Measurements from ENCODE around the gene ZCCHC24. TPM values are rescaled to one million over a fixed set of nuclear protein-coding genes. Genes with fewer than 3 reads are reported as not detected.
"Not testable (repeated sequence)": the region's sequence is repeated elsewhere in the genome, so short reads cannot be mapped to it uniquely, and the experiment has no call there.

Gene ZCCHC24
- total RNA-seq, 1 donor from 2014 or later, result 1.3 TPM

DNA sequence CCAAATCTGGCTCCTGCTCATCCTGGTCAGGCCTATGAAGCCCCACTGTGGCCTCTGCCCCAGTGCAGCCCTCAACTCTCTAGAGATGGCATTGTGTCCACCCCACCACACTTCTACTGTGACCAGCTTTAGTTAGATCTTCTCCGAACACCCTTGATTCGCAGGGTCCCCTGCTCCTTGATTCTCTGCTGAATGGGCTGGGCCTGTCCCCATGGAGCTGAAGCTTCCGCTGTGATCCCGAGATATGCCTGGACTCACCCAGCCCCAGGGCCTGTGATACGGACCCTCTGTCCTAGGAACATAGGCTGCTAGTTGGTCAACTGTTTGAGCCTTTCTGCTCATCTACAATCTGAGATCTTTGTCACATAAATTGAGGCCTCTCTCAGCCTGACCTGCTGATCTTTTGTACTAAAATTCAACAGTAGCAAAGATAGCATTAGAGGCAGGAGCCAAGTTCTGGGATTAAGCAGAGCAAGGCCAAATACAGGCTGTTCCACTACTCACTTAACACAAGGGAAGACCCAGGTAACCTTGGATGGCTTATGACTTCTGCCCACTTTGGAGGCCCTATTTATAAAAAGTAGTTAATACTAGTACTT lies 104.7 kb downstream of the ZCCHC24 start:
- TF ChIP-seq, protein P1, sequence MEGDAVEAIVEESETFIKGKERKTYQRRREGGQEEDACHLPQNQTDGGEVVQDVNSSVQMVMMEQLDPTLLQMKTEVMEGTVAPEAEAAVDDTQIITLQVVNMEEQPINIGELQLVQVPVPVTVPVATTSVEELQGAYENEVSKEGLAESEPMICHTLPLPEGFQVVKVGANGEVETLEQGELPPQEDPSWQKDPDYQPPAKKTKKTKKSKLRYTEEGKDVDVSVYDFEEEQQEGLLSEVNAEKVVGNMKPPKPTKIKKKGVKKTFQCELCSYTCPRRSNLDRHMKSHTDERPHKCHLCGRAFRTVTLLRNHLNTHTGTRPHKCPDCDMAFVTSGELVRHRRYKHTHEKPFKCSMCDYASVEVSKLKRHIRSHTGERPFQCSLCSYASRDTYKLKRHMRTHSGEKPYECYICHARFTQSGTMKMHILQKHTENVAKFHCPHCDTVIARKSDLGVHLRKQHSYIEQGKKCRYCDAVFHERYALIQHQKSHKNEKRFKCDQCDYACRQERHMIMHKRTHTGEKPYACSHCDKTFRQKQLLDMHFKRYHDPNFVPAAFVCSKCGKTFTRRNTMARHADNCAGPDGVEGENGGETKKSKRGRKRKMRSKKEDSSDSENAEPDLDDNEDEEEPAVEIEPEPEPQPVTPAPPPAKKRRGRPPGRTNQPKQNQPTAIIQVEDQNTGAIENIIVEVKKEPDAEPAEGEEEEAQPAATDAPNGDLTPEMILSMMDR (IDR thresholded peaks at IDR 0.05), result no peak
- Mint-ChIP-seq H3K27ac (no peak overlapping the region), H3K36me3 (ENCODE audit: low read depth) (no peaks in the 10 kb centered on the region), H3K4me3 (no peak overlapping the region), H3K9me3 (no peaks in the 10 kb centered on the region), H3K4me1 (no peaks in the 10 kb centered on the region), H3K27me3 (no peaks in the 10 kb centered on the region)
- intact Hi-C loops (cut with micrococcal nuclease), result loop anchor here (10.0 kb wide), 2 partner anchors 864 to 1466 kb away; partner anchors contain the start of gene ANXA11
- DNase-seq, result no peak
- ChIA-PET CTCF (no interaction called here), POLR2A (interaction anchor here (0.6 to 0.7 kb wide), 2 partner anchors 72 kb away, joined by 3 read pairs; no protein-coding TSS in a partner anchor)
- ATAC-seq (ENCODE audit: low read depth), result no peak

DNA sequence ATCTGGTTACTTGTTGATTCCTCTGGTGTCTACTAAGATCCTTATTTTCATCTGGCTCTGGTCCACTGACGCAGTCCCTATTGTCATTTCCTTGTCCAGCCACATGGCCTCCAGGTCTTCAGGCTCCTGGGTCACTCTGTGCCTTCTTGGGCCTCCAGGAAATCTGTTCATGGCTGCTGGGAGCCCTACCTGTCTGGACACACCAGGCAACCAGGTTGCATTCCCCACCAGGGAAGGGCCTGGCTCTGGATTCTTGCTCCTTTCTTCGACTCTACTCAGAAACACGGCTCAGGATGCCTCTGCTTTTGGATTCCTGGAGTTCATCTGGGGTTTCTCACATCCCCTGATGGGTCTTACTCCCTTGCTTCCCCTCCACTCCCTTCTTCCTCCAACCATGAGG lies 106.2 kb downstream of the ZCCHC24 start:
- Mint-ChIP-seq H3K4me3 (no peak overlapping the region), H3K9me3 (no peaks in the 10 kb centered on the region), H3K4me1 (no peaks in the 10 kb centered on the region), H3K27ac (no peak overlapping the region), H3K27me3 (no peaks in the 10 kb centered on the region), H3K36me3 (ENCODE audit: low read depth) (no peaks in the 10 kb centered on the region)
- POLR2A ChIA-PET, result no interaction called here
- TF ChIP-seq, protein P1 (IDR thresholded peaks at IDR 0.05), result no peak
- intact Hi-C loops (cut with micrococcal nuclease), result no loop called here
- no peak for ATAC-seq (ENCODE audit: low read depth)
- no peak for DNase-seq
- CTCF ChIA-PET, result no interaction called here

DNA sequence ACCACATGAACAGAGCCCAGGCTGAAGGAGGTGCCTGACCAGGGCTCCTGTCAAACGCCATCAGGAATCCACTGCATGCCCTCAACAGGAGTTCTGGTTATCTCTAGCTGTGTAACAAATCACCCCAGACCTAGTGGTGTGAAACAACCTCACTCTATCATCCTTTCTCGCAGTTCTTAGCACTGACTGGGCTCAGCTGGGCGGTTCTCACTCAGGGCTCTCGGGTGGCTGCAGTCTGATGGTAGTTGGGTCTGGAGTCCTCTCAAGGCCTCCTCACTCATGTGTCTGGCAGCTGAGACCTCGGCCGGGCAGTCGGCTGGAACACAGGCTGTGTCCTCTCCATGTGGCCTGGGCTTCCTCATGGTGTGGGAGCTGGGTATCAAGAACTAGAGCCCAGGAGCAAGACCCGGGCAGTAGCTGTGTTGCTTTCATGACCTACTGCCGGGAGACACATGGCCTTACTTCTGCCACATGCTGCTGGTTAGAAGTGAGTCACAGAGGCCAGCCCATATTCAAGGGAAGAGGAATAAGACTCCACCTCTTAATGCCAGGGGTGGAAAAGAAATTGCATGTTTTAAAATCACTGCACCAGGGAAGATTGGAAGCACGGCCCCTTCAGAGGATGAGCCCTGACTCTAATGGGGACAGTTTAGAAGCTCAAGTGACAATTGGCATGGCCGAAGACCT lies 107.5 kb downstream of the ZCCHC24 start:
- H3K27me3 Mint-ChIP-seq; intact Hi-C loops (cut with micrococcal nuclease); H3K9me3 Mint-ChIP-seq; DNase-seq; H3K36me3 Mint-ChIP-seq (ENCODE audit: low read depth); POLR2A ChIA-PET; H3K27ac Mint-ChIP-seq; ATAC-seq (ENCODE audit: low read depth); H3K4me3 Mint-ChIP-seq; CTCF ChIA-PET; H3K4me1 Mint-ChIP-seq: not testable (repeated sequence)

DNA sequence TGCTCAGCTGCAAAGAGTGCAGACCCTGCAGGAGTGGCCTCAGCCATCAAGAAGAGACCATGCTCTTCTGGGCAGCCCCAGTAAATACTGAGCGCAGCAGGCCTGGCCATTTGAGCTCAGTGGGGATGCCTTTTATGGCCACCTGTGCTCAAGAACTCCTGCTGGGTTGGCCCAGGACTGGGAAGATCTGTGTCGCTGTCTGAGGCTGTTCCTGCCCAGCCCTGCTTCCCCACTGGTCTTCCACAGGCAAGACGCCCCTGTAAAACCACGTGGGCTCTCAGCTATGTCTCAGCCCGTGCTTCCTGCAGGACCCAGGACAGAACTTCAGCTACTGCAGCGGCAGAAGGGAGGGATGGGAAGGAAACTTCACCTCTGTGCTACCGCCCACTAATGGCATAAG lies 108.7 kb downstream of the ZCCHC24 start:
- Mint-ChIP-seq H3K27ac (no peak overlapping the region), H3K4me3 (no peak overlapping the region), H3K4me1 (peaks cover 10% of the 10 kb centered on the region), H3K9me3 (no peaks in the 10 kb centered on the region), H3K36me3 (ENCODE audit: low read depth) (no peaks in the 10 kb centered on the region), H3K27me3 (no peaks in the 10 kb centered on the region)
- TF ChIP-seq, protein P1 (IDR thresholded peaks at IDR 0.05), result no peak
- intact Hi-C loops (cut with micrococcal nuclease), result no loop called here
- CTCF ChIA-PET, result no interaction called here
- POLR2A ChIA-PET, result no interaction called here
- DNase-seq (no peak), ATAC-seq (ENCODE audit: low read depth) (no peak)

DNA sequence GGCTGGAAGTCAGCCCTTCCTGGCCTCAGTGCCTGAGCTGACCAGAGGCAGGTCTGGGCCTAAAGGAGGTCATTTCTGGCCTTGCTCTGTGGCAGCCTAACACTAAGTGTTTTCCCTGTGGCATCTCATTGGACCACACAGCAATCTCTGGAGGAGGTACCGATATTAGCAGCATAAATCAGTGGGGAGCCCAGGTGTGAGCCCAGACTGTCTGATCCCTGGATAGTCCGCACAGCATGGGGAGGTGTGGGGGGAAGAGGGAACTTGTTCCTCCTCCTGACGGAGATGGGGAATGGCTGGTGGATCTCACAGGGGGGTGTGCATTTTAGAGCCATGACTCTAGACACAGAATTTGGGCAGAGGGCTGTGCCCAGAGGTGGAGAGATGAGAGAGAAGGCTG lies 109.1 kb downstream of the ZCCHC24 start:
- TF ChIP-seq, protein P1 (IDR thresholded peaks at IDR 0.05), result no peak
- Mint-ChIP-seq H3K27me3 (no peaks in the 10 kb centered on the region), H3K9me3 (no peaks in the 10 kb centered on the region), H3K27ac (no peak overlapping the region), H3K36me3 (ENCODE audit: low read depth) (no peaks in the 10 kb centered on the region), H3K4me3 (no peak overlapping the region), H3K4me1 (peaks cover 15% of the 10 kb centered on the region)
- DNase-seq, result no peak
- ChIA-PET POLR2A (interaction anchor here (2.0 kb wide), 1 partner anchor 12 kb away, joined by 7 read pairs; the partner anchor contains the start of gene PPIF), CTCF (no interaction called here)
- no peak for ATAC-seq (ENCODE audit: low read depth)
- intact Hi-C loops (cut with micrococcal nuclease), result no loop called here
